HUDEP-2 (cell line): ENCODE results near the gene ELL3.

Experiments
- DNase-seq, 76 experiments: peaks; one replicate each; lab custom pipeline; 2025; ENCODE audit not compliant: unreplicated experiment in 76 of 76; lab: John Stamatoyannopoulos, UW

ELL3 gene

DNA sequence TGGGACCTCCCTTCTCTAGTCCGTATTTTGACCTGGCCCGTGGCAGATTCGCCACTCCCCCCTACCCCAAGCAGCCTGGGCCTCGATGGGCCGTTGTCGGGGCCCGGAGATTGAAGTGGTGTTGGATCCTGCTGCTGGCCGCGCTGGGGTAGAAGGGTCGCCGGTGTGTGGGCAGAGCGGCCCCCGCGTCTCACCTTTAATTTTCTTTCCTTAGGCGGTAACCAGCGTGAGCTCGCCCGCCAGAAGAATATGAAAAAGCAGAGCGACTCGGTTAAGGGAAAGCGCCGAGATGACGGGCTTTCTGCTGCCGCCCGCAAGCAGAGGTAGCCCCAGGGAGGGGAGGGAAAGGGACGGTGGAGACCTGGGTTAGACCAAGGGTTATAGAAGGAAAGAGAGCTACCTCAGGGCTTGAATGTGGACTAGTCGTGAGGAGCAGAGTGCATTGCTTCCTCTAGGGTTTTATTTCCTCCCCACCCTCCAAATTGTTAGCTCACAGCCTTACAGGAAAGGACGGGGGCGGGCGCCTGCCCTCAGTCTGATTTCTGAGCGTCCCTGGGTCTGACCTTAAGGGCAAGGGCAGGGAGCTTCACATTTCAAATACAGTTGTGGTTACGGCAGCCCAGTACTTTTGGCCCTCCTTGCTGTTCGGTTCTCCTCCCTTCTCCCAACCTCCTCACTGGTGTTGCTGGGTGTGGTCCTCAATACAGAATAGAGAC is 16.2 kb upstream of the ELL3 start:
- DNase-seq: peak in 10 of 76 experiments; percentile 3 to 37 (median 20)

DNA sequence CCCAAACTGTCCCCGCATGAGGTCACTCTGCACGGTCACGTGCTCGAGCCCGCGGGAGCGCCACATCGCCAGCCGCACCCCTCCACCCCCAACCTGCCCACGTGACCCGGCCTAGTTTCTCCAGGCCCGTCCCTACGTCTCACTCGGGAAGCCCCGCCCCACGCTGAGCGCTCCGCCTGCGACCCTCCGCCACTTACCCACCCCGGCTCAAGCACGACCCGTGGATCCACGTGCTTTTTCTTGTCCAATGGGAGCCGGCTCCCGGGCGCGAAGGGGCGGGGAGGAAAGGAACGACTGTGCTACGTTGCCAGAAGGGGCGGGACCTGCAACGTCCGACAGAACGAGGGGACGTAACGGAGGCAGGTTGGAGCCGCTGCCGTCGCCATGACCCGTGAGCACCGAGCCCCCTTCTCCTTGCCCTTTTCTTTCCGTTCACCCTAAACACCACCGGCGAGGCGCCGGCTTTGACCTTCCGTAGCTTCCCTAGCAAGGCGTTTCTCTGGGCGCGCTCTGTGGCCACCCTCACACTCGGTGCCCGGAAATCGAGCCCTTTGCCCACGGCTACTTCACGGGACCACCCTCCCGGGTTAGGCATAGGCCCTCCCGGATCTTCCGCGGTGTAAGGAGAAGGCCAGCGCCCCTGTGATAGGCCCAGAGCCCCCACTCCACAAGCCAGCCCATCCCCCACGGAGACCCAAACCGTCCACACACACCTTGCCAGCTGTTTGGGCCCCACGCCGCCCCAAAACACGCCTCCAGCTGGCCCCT is 15.4 kb upstream of the ELL3 start, which contains the start of gene SERF2:
SERF2 (plus strand) TSS at position 328 of the 768 bp plus-strand sequence; CDS start at position 385, 57 bp downstream.
- DNase-seq: peak in 75 of 76 experiments; percentile 71 to 100 (median 99)

DNA sequence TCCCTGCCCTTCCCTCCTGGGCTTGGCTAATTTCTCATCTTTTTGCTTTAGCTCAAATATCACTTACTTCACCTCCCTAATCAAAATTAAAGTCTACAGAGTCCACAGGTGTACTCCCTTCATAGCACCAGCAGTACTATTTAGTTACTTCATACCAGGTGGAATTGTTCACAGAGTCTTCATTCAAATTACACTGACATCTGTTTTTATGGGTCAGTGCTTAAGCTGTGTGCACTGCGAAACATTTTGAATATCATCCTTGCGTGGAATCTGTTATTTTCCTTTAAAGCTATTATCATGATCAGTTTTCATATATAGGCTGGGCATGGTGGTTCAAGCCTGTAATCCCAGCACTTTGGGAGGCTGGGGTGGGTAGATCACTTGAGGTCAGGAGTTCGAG is 12.6 kb upstream of the ELL3 start:
- no peak for DNase-seq

DNA sequence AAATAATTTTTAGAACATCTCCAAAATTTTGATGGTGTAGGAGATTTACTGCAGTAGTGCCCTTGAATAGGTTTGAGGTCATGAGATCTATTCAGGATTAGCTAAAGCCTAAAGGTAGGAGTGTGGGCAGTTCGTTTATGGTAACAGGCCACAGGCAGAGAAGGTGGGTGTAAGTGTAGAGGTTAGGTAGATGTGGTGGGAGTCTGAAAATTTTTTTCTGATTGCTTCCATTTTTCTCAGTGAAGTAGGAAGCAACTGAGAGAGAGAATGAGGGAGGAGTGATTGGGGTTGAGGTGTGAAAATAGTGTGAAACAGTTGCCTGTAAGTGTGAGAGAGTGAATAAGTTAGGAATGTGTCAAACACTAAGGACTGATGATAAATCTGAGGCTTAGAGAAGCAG is 2.2 kb upstream of the ELL3 start:
- DNase-seq: no peak

GRCh38 chr15:43777267-43777914 is 625 bp upstream of the ELL3 start:
- peak in 75 of 76 experiments; percentile 44 to 93 (median 82) for DNase-seq

- DNase-seq: no peak
These were observed 557 bp downstream of the ELL3 start for GRCh38 chr15:43776101-43776717.

- peak in 1 of 76 experiments; percentile 22 for DNase-seq
These were observed 1.3 kb downstream of the ELL3 start for GRCh38 chr15:43775411-43775965.

DNA sequence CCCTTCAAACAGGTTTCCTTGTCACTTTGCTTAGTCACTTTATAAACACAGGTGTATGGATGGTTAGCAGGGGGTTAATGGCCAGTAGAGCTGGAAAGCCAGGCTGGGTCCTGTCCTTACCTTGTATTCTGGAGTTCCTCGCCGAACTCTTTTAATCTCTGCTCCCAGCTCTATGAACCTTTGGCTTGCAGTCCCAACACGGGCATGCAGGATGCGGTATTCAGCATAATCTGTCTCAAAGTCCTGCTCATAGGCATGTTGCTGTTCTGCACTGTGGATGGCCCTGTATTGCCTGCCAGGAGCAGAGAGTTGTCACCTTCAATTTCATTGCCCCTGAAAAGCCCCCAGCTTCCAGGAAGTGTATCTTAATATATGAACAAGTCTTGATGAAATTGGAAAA is 2.7 kb downstream of the ELL3 start:
- no peak for DNase-seq

- no peak for DNase-seq
These were observed 4.1 kb downstream of the ELL3 start for GRCh38 chr15:43772624-43773023.

GRCh38 chr15:43771816-43772215 is 5.0 kb downstream of the ELL3 start:
- DNase-seq: peak in 1 of 76 experiments; percentile 5

GRCh38 chr15:43769584-43770228 is 7.1 kb downstream of the ELL3 start:
- peak in 51 of 76 experiments; percentile 1 to 67 (median 27) for DNase-seq

- DNase-seq: no peak
These were observed 12.8 kb downstream of the ELL3 start for GRCh38 chr15:43763819-43764446.

GRCh38 chr15:43762824-43763223 is 13.9 kb downstream of the ELL3 start:
- DNase-seq: no peak

GRCh38 chr15:43751885-43752284 is 24.9 kb downstream of the ELL3 start:
- no peak for DNase-seq

DNA sequence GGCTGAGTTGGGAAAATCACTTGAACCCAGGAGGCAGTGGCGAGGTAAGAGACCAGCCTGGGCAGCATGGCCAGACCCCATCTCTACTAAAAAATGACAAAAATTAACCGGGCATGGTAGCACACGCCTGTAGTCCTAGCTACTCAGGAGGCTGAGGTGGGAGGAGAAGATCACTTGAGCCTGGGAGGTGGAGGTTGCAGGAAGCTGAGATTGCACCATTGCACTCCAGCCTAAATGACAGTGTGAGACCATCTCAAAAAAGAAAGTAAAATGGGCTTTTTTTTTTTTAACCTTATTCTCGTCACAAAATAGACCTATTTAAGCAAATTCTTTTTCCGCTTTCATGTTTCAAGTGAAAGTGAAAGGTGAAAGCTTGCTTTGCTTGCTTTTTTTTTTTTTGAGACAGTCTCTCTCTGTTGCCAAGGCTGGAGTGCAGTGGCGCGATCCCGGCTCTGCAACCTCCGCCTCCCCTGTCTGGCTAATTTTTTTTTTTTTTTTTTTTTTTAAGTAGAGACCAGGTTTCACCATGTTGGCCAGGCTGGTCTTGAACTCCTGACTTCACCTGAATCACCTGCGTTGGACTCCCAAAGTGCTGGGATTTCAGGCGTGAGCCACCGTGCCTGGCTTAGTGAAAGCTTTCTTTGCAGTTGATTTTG is 26.9 kb downstream of the ELL3 start:
- no peak for DNase-seq

- DNase-seq: peak in 1 of 76 experiments; percentile 2
These were observed 28.4 kb downstream of the ELL3 start for GRCh38 chr15:43748376-43748775.

DNA sequence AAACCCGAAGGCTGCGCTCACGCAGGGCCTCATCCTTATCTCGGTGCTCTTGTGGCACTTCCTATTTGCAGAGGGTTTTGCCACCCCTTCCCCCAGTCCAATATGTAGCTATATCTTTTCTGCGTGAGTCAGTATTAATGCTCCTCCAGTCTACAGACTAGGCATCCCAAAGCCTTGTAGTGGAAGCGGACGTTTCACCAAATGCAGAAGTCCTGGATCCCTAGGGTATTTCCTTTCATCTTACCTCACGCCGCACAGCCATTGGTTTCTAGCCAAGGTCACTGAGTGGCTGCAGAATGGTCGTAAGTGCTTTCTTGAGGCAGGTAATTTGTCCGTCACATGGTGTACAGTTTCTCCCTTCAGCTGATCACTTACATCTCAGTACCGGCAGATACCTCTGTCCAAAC is 29.9 kb downstream of the ELL3 start:
- DNase-seq: peak in 35 of 76 experiments; percentile 5 to 68 (median 33)

DNA sequence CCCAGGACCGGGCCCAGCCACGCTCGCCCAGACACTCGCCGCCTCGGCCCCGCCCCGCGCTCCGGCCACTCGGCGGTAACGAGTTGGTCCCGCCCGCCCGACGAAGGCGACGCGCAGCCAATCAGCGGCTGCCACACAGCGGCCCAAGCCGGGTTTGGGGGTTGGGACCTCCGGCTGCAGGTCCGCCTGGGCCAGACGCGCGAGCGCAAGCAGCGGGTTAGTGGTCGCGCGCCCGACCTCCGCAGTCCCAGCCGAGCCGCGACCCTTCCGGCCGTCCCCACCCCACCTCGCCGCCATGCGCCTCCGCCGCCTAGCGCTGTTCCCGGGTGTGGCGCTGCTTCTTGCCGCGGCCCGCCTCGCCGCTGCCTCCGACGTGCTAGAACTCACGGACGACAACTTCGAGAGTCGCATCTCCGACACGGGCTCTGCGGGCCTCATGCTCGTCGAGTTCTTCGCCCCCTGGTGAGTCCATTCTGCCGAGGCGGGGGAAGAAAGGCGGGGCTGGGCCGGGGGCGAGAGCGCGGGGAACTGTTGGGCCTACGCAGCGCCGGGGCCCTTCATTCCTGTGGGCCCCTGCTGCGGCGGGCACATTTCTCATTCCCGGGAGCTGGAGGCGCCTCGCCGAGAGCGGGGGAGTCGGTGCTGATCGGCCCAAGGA is 30.4 kb downstream of the ELL3 start, which contains the start of gene PDIA3:
PDIA3 (plus strand) TSS at position 194 of the 658 bp plus-strand sequence; CDS start at position 296, 102 bp downstream.
- peak in 74 of 76 experiments; percentile 30 to 92 (median 79) for DNase-seq
